Tibial artery (tissue), 4 donors: Measurements from ENCODE around the gene PBXIP1.
"Not testable (repeated sequence)": the region's sequence is repeated elsewhere in the genome, so short reads cannot be mapped to it uniquely, and the experiment has no call there.

Experiments used
- DNase-seq, 2 donors: peaks; one replicate each; pipeline ENCODE4 v3.0.0-alpha.2; 2019
- H3K27ac ChIP-seq, 2 donors: fragments of 200-600 bp; sonication (generic) in 1 of 2; 1 replicate in 1 of 2; 2 replicates in 1 of 2; pipeline ENCODE4 v1.5.1; 2018 to 2019; ENCODE audit warnings: mild to moderate bottlenecking in 1 of 2
- H3K27me3 ChIP-seq, 2 donors: fragments of 200-600 bp; sonication (generic) in 1 of 2; one replicate each; pipeline versions ENCODE4 v1.5.1 to v1.6.0; 2016 to 2019
- H3K36me3 ChIP-seq, 3 donors: fragments of 200-600 bp; sonication (generic) in 2 of 3; one replicate each; pipeline ENCODE4 v1.5.1; 2016 to 2019; ENCODE audit warnings: mild to moderate bottlenecking in 2 of 3
- H3K4me1 ChIP-seq, 4 donors: fragments of 200-600 bp; sonication (generic) in 2 of 4; 1 replicate in 3 of 4; 2 replicates in 1 of 4; pipeline ENCODE4 v1.5.1; 2016 to 2019
- H3K4me3 ChIP-seq, 2 donors: fragments of 200-600 bp; sonication (generic) in 1 of 2; 1 replicate in 1 of 2; 2 replicates in 1 of 2; pipeline ENCODE4 v1.5.1; 2018 to 2019; ENCODE audit warnings: mild to moderate bottlenecking in 2 of 2
- H3K9me3 ChIP-seq, 3 donors: fragments of 200-600 bp; sonication (generic) in 1 of 3; one replicate each; pipeline ENCODE4 v1.5.1; 2016 to 2019
- intact Hi-C: fragments of 100-400 bp; cut with DNase I; formaldehyde crosslinking; loops from one replicate; pipeline ENCODE4 v1.15.0; 2023; ENCODE audit warnings: low total_unique reads
- TF ChIP-seq, protein P1 (sequence below), 2 experiments: fragments of 200-600 bp in 1 of 2; fragments of 450-650 bp in 1 of 2; IDR thresholded peaks; one replicate each; pipeline ENCODE4 v1.5.1; 2017 to 2019; ENCODE audit warnings: antibody characterized with exemption in 2 of 2, mild to moderate bottlenecking in 1 of 2, moderate library complexity in 1 of 2

The PBXIP1 gene

GRCh38 chr1:154995301-154995983, 39.5 kb upstream of the PBXIP1 start:
- DNase-seq, result peak in 1 of 2 donors; percentile 59
- TF ChIP-seq, protein P1, sequence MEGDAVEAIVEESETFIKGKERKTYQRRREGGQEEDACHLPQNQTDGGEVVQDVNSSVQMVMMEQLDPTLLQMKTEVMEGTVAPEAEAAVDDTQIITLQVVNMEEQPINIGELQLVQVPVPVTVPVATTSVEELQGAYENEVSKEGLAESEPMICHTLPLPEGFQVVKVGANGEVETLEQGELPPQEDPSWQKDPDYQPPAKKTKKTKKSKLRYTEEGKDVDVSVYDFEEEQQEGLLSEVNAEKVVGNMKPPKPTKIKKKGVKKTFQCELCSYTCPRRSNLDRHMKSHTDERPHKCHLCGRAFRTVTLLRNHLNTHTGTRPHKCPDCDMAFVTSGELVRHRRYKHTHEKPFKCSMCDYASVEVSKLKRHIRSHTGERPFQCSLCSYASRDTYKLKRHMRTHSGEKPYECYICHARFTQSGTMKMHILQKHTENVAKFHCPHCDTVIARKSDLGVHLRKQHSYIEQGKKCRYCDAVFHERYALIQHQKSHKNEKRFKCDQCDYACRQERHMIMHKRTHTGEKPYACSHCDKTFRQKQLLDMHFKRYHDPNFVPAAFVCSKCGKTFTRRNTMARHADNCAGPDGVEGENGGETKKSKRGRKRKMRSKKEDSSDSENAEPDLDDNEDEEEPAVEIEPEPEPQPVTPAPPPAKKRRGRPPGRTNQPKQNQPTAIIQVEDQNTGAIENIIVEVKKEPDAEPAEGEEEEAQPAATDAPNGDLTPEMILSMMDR (IDR thresholded peaks at IDR 0.05), result peak; percentile 26 to 34
- not testable (repeated sequence) for H3K4me3 ChIP-seq, H3K27ac ChIP-seq, H3K27me3 ChIP-seq, H3K9me3 ChIP-seq
- Histone ChIP-seq H3K36me3 (peaks cover 0 to 33% (median 4%) of the 10 kb centered on the region in 3 donors), H3K4me1 (peaks cover 0 to 23% (median 17%) of the 10 kb centered on the region in 4 donors)
- intact Hi-C loops, result loop anchor here (5.0 kb wide), 1 partner anchor 33 kb away; the partner anchor contains the start of gene PYGO2

DNA sequence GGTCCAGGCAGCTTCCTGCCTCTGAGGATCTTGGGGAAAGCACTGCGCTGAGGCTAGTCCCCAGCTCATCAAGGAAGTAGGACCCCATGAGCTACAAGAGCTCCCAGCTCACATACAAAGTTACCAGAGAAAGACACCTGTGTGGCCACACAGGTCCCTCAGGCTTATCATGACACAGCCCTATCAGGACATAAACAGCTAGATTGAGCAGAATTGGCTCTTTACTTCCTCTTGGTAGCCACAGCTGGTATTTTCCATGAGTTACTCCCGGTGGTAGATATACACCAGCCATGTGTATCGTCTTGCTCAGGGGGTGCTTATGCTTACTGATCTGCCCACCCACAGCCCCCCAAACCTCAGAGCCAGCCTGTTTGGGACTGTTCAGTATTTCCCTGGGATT, 38.7 kb upstream of the PBXIP1 start:
- TF ChIP-seq, protein P1 (IDR thresholded peaks at IDR 0.05), result no peak

DNA sequence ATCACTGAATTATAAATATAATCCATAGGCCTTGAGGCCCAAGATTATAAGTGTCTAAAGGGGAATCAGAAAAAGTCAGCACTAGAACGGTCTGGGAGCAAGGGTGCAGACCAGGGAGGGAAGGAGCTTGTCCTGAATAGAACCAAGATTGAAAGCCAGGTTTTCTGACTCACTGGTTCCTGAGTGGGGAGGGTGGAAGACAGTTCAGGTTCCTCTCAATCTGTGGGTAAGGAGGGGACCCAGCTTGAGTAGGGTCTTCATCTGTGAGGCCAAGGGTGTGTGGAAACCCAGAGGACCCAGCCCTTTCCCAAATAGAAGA, 38.3 kb upstream of the PBXIP1 start:
- Histone ChIP-seq H3K27ac (no peak overlapping the region), H3K36me3 (peaks cover 0 to 45% (median 9%) of the 10 kb centered on the region in 3 donors), H3K27me3 (no peaks in the 10 kb centered on the region), H3K4me1 (peaks cover 0 to 11% (median 6%) of the 10 kb centered on the region in 4 donors), H3K4me3 (no peak overlapping the region), H3K9me3 (no peaks in the 10 kb centered on the region)
- intact Hi-C loops, result no loop called here
- TF ChIP-seq, protein P1 (IDR thresholded peaks at IDR 0.05), result no peak
- DNase-seq, result no peak

More for the DNA sequence above, 38.7 kb upstream of the PBXIP1 start:
- Histone ChIP-seq H3K27ac (no peak overlapping the region), H3K4me3 (no peak overlapping the region), H3K4me1 (peaks cover 0 to 15% (median 9%) of the 10 kb centered on the region in 4 donors), H3K9me3 (no peaks in the 10 kb centered on the region), H3K27me3 (no peaks in the 10 kb centered on the region), H3K36me3 (peaks cover 0 to 41% (median 9%) of the 10 kb centered on the region in 3 donors)
- intact Hi-C loops, result no loop called here
- DNase-seq, result no peak

- H3K4me3 ChIP-seq, result no peak within 1 kb of the TSS
- H3K27me3 ChIP-seq, result no peaks in the 10 kb centered on the region
- no peaks in the 10 kb centered on the region for H3K9me3 ChIP-seq
- TF ChIP-seq, protein P1 (IDR thresholded peaks at IDR 0.05), result no peak
- peaks cover under 1 to 50% (median 11%) of the 10 kb centered on the region in 3 donors for H3K36me3 ChIP-seq
- peak in 1 of 2 donors; percentile 17 for DNase-seq
- H3K4me1 ChIP-seq, result peaks cover 0 to 6% (median under 1%) of the 10 kb centered on the region in 4 donors
- intact Hi-C loops, result no loop called here
- no peak within 1 kb of the TSS for H3K27ac ChIP-seq
Observed at GRCh38 chr1:154993572-154994268, 37.8 kb upstream of the PBXIP1 start, which contains the start of gene LENEP. Gene LENEP (plus strand): TSS chr1:154993586. CDS start chr1:154993608, 22 bp downstream.

- no peak overlapping the region for H3K27ac ChIP-seq
- no peaks in the 10 kb centered on the region for H3K9me3 ChIP-seq
- H3K4me3 ChIP-seq, result no peak overlapping the region
- H3K36me3 ChIP-seq, result peaks cover 8 to 58% (median 18%) of the 10 kb centered on the region in 3 donors
- TF ChIP-seq, protein P1 (IDR thresholded peaks at IDR 0.05), result no peak
- intact Hi-C loops, result no loop called here
- no peaks in the 10 kb centered on the region for H3K27me3 ChIP-seq
- peaks cover 0 to 4% (median 0%) of the 10 kb centered on the region in 4 donors for H3K4me1 ChIP-seq
- peak in 1 of 2 donors; percentile 12 for DNase-seq
Observed at GRCh38 chr1:154992721-154993571, 37.0 kb upstream of the PBXIP1 start.
